HepG2 (cell line): ENCODE results near the gene KIAA1755. TPM values are rescaled to one million over a fixed set of nuclear protein-coding genes. Genes with fewer than 3 reads are reported as not detected.

Experiments used
- AGO2 ChIP-seq: fragments of 200-400 bp; formaldehyde crosslinking; optimal IDR thresholded peaks from 2 replicates; pipeline ENCODE3; 2017; ENCODE audit warnings: mild to moderate bottlenecking, low read depth, low read length, moderate library complexity
- BRCA1 ChIP-seq: sonication (generic); formaldehyde crosslinking; IDR thresholded peaks from 2 replicates; pipeline ENCODE4 v1.4.0; 2020; ENCODE audit warnings: missing genetic modification reagents
- CCDC6 ChIP-seq: sonication (generic); formaldehyde crosslinking; IDR thresholded peaks from 2 replicates; pipeline ENCODE4 v1.8.1; 2022; ENCODE audit warnings: mild to moderate bottlenecking, missing genetic modification reagents, moderate library complexity
- GMEB2 ChIP-seq: IDR thresholded peaks from 2 replicates; pipeline ENCODE4 v1.6.1; 2016; ENCODE audit warnings: missing biosample characterization, missing genetic modification reagents, low read depth
- HNF4A ChIP-seq: sonication (generic); formaldehyde crosslinking; IDR thresholded peaks from 2 replicates; pipeline ENCODE4 v1.4.0; 2020; ENCODE audit warnings: missing genetic modification reagents
- HNRNPLL ChIP-seq: fragments of 200-400 bp; formaldehyde crosslinking; IDR thresholded peaks from 2 replicates; pipeline ENCODE4 v1.6.1; 2017; ENCODE audit warnings: mild to moderate bottlenecking, low read depth, low read length; ENCODE audit not compliant: poor library complexity, severe bottlenecking
- MBD4 ChIP-seq: IDR thresholded peaks from 2 replicates; pipeline ENCODE4 v1.6.1; 2012; ENCODE audit warnings: low read length, inconsistent platforms, borderline replicate concordance
- MNT ChIP-seq: fragments of 450-650 bp; IDR thresholded peaks from 2 replicates; pipeline ENCODE4 v1.6.1; 2016
- NFATC3 ChIP-seq: sonication (generic); formaldehyde crosslinking; IDR thresholded peaks from 2 replicates; pipeline ENCODE4 v1.5.1; 2020; ENCODE audit warnings: mild to moderate bottlenecking, missing genetic modification reagents
- NFE2L1 ChIP-seq: sonication (generic); formaldehyde crosslinking; IDR thresholded peaks from 2 replicates; pipeline ENCODE4 v1.4.0; 2020; ENCODE audit warnings: missing genetic modification reagents, mild to moderate bottlenecking, borderline replicate concordance
- NFIC ChIP-seq: IDR thresholded peaks from 2 replicates; pipeline ENCODE4 v1.6.1; 2012; ENCODE audit warnings: mild to moderate bottlenecking, low read length, inconsistent platforms
- PBX3 ChIP-seq: sonication (generic); formaldehyde crosslinking; IDR thresholded peaks from 2 replicates; pipeline ENCODE4 v1.8.1; 2023; ENCODE audit warnings: missing genetic modification reagents, inconsistent platforms, borderline replicate concordance
- RFX3 ChIP-seq: IDR thresholded peaks from 2 replicates; pipeline ENCODE4 v1.6.1; 2016; ENCODE audit warnings: missing biosample characterization, missing genetic modification reagents
- SMARCC2 ChIP-seq: fragments of 450-650 bp; IDR thresholded peaks from 2 replicates; pipeline ENCODE4 v1.6.1; 2017; ENCODE audit warnings: antibody characterized with exemption, mild to moderate bottlenecking
- SOX13 ChIP-seq, 3 experiments: fragments of 450-650 bp in 1 of 3; sonication (generic) in 1 of 3; formaldehyde crosslinking in 1 of 3; IDR thresholded peaks in 2 of 3; conservative IDR thresholded peaks in 1 of 3; 2 replicates each; pipeline versions ENCODE4 v1.5.0 to v1.6.1; 2016 to 2020; ENCODE audit warnings: antibody characterized with exemption in 1 of 3, mild to moderate bottlenecking in 1 of 3, missing compliant biosample characterization in 1 of 3, missing genetic modification reagents in 1 of 3, moderate library complexity in 1 of 3
- SRF ChIP-seq: IDR thresholded peaks from 2 replicates; pipeline ENCODE4 v1.6.1; 2011; ENCODE audit warnings: mild to moderate bottlenecking, low read depth, low read length, moderate library complexity
- TCF12 ChIP-seq, 2 experiments: fragments of 450-650 bp in 1 of 2; sonication (generic) in 1 of 2; formaldehyde crosslinking in 1 of 2; IDR thresholded peaks; 2 replicates each; pipeline versions ENCODE4 v1.6.1 to v1.8.0; 2017 to 2022; ENCODE audit warnings: antibody characterized with exemption in 1 of 2, mild to moderate bottlenecking in 1 of 2, missing genetic modification reagents in 1 of 2, moderate library complexity in 1 of 2
- ZNF207 ChIP-seq: fragments of 450-650 bp; IDR thresholded peaks from 2 replicates; pipeline ENCODE4 v1.6.1; 2016; ENCODE audit warnings: antibody characterized with exemption, borderline replicate concordance
- ZNF740 ChIP-seq: sonication (generic); formaldehyde crosslinking; IDR thresholded peaks from 2 replicates; pipeline ENCODE4 v1.4.0; 2020; ENCODE audit warnings: missing genetic modification reagents
- polyA plus RNA-seq, 8 experiments: library from polyadenylated mRNA; depleted of rRNA in 3 of 8; stranded (reverse) in 7 of 8; unstranded in 1 of 8; fragments of >200 nt; fragmentation: Illumina TruSeq in 4 of 8; extraction: Trizol in 4 of 8; gene quantifications; 2 replicates each; pipeline versions ENCODE4 v1.2.1 to v1.2.3, GENCODE V29; 2011 to 2016; ENCODE audit warnings: low read depth in 4 of 8, missing spikeins in 1 of 8, mixed read lengths in 1 of 8; ENCODE audit not compliant: insufficient read depth in 1 of 8
- total RNA-seq, 5 experiments: library from RNA; depleted of rRNA; stranded (reverse); fragments of >200 nt; fragmentation: Illumina TruSeq; extraction: Trizol; gene quantifications; 2 replicates each; pipeline ENCODE4 v1.2.3, GENCODE V29; 2016; ENCODE audit warnings: low read depth in 1 of 5
- TF ChIP-seq, protein P1 (sequence below): sonication (generic); formaldehyde crosslinking; IDR thresholded peaks from 2 replicates; pipeline ENCODE4 v1.4.0; 2020; ENCODE audit warnings: mild to moderate bottlenecking, missing genetic modification reagents
- TF ChIP-seq, protein P2 (sequence below): sonication (generic); formaldehyde crosslinking; conservative IDR thresholded peaks from 2 replicates; pipeline ENCODE4 v1.8.0; 2022; ENCODE audit warnings: missing genetic modification reagents

The KIAA1755 gene
- total and polyA plus RNA-seq, 2 of the 13 experiments (the other 11 are each of a cell fraction or from before 2014, with no cell fraction given): 0.04 TPM; not detected in 1

- TF ChIP-seq SRF (no peak), HNRNPLL (no peak), SOX13 (IDR thresholded peaks at IDR 0.05) (no peak), SOX13 (CRISPR knock-in tag; conservative IDR thresholded peaks at IDR 0.05 in 1 of 2, IDR thresholded peaks at IDR 0.05 in 1 of 2) (peak in 1 of 2 experiments; percentile 47; a peak in 2 of 4 replicates), PBX3 (CRISPR knock-in tag) (no peak), NFIC (no peak), AGO2 (no peak), HNF4A (CRISPR knock-in tag) (no peak), MBD4 (no peak), TCF12 (IDR thresholded peaks at IDR 0.05) (no peak), TCF12 (CRISPR knock-in tag; IDR thresholded peaks at IDR 0.05) (no peak), ZNF740 (CRISPR knock-in tag) (no peak), NFE2L1 (no peak), RFX3 (CRISPR knock-in tag) (no peak), GMEB2 (CRISPR knock-in tag) (no peak), SMARCC2 (no peak), CCDC6 (CRISPR knock-in tag) (0 out of 2 replicates have a peak, but pooled peaks have one; percentile 36), NFATC3 (peak; percentile 38; the same call in 1 of the 2 replicates), BRCA1 (CRISPR knock-in tag) (no peak), MNT (no peak), ZNF207 (no peak)
- TF ChIP-seq, protein P1, sequence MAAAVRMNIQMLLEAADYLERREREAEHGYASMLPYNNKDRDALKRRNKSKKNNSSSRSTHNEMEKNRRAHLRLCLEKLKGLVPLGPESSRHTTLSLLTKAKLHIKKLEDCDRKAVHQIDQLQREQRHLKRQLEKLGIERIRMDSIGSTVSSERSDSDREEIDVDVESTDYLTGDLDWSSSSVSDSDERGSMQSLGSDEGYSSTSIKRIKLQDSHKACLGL (CRISPR knock-in tag): no peak
- TF ChIP-seq, protein P2, sequence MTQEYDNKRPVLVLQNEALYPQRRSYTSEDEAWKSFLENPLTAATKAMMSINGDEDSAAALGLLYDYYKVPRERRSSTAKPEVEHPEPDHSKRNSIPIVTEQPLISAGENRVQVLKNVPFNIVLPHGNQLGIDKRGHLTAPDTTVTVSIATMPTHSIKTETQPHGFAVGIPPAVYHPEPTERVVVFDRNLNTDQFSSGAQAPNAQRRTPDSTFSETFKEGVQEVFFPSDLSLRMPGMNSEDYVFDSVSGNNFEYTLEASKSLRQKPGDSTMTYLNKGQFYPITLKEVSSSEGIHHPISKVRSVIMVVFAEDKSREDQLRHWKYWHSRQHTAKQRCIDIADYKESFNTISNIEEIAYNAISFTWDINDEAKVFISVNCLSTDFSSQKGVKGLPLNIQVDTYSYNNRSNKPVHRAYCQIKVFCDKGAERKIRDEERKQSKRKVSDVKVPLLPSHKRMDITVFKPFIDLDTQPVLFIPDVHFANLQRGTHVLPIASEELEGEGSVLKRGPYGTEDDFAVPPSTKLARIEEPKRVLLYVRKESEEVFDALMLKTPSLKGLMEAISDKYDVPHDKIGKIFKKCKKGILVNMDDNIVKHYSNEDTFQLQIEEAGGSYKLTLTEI (CRISPR knock-in tag): no peak
These were observed 87.0 kb downstream of the KIAA1755 start (continued) for GRCh38 chr20:38173237-38174156.
